PC-3 (cell line): Measurements from ENCODE around the gene TBC1D5. TPM values are rescaled to one million over a fixed set of nuclear protein-coding genes. Genes with fewer than 3 reads are reported as not detected.

ENCODE experiments used
- ATAC-seq: fragments of 200-7000 bp; cut with Tn5 transposase; 2 replicates; pipeline ENCODE4 v1.9.1; 2020; ENCODE audit warnings: mild to moderate bottlenecking, moderate library complexity
- BruUV-seq: library from RNA; stranded (reverse); fragments of 400-500 nt; replicated peaks from 2 replicates; lab custom pipeline; 2021; lab: Mats Ljungman, UMichigan
- CTCF ChIA-PET: fragments of 300-600 bp; sonication (Branson Sonifier 250); formaldehyde crosslinking; loops from one replicate; lab custom pipeline; 2022; ENCODE audit warnings: antibody characterized with exemption; lab: Charles Lee
- POLR2A ChIA-PET: fragments of 300-600 bp; sonication (Branson Sonifier 250); formaldehyde crosslinking; loops from one replicate; lab custom pipeline; 2022; ENCODE audit warnings: antibody characterized with exemption; ENCODE audit not compliant: unreplicated experiment; lab: Charles Lee
- DNase-seq: peaks from one replicate; pipeline ENCODE4 v3.0.0-alpha.2; 2015
- H2AFZ ChIP-seq: fragments of 300-600 bp; sonication (generic); 2 replicates; pipeline ENCODE4 v1.6.0; 2016; ENCODE audit warnings: antibody characterized with exemption, low read length
- H3F3A ChIP-seq: fragments of 300-600 bp; sonication (generic); one replicate; pipeline ENCODE4 v1.6.0; 2017; ENCODE audit warnings: antibody characterized with exemption, low read length, control low read depth, mild to moderate bottlenecking; ENCODE audit not compliant: unreplicated experiment
- H3K27ac ChIP-seq: fragments of 300-600 bp; sonication (generic); 2 replicates; pipeline ENCODE4 v1.5.1; 2016; ENCODE audit warnings: mild to moderate bottlenecking, low read length
- H3K27me3 ChIP-seq: fragments of 300-600 bp; sonication (generic); 2 replicates; pipeline ENCODE4 v1.6.1; 2016; ENCODE audit warnings: low read length, mixed read lengths
- H3K36me3 ChIP-seq: fragments of 300-600 bp; sonication (generic); 2 replicates; pipeline ENCODE4 v1.6.1; 2016; ENCODE audit warnings: low read depth, mixed run types, low read length, mixed read lengths
- H3K4me1 ChIP-seq: fragments of 300-600 bp; sonication (generic); 2 replicates; pipeline ENCODE4 v1.5.1; 2016; ENCODE audit warnings: low read length; ENCODE audit not compliant: insufficient read depth
- H3K4me2 ChIP-seq: fragments of 300-600 bp; sonication (generic); 2 replicates; pipeline ENCODE4 v1.6.0; 2016; ENCODE audit warnings: low read length
- H3K4me3 ChIP-seq: fragments of 300-600 bp; sonication (generic); 2 replicates; pipeline ENCODE4 v1.5.1; 2016; ENCODE audit warnings: mild to moderate bottlenecking, low read length, mixed read lengths
- H3K79me2 ChIP-seq: fragments of 300-600 bp; sonication (generic); 2 replicates; pipeline ENCODE4 v1.6.1; 2017; ENCODE audit warnings: low read length, mixed read lengths
- H3K9ac ChIP-seq: fragments of 300-600 bp; sonication (generic); 2 replicates; pipeline ENCODE4 v1.6.0; 2016; ENCODE audit warnings: mild to moderate bottlenecking, low read length
- H3K9me2 ChIP-seq: fragments of 300-600 bp; sonication (generic); replicated peaks from 2 replicates; pipeline ENCODE4 v1.6.1; 2016; ENCODE audit warnings: mixed run types, low read length, mixed read lengths
- H3K9me3 ChIP-seq: fragments of 300-600 bp; sonication (generic); 2 replicates; pipeline ENCODE4 v1.6.1; 2016; ENCODE audit warnings: low read length, mixed read lengths
- H4K20me1 ChIP-seq: fragments of 300-600 bp; sonication (generic); 2 replicates; pipeline ENCODE4 v1.6.1; 2016; ENCODE audit warnings: low read length, mixed read lengths
- CTCF ChIP-seq: fragments of 300-600 bp; sonication (generic); conservative IDR thresholded peaks from 2 replicates; pipeline ENCODE4 v1.5.1; 2017; ENCODE audit warnings: antibody characterized with exemption, low read depth, mild to moderate bottlenecking, low read length
- EZH2 ChIP-seq: fragments of 300-600 bp; sonication (generic); IDR thresholded peaks from one replicate; pipeline ENCODE4 v1.6.1; 2017; ENCODE audit warnings: antibody characterized with exemption, mild to moderate bottlenecking, low read length; ENCODE audit not compliant: unreplicated experiment
- EZH2phosphoT487 ChIP-seq: fragments of 300-600 bp; sonication (generic); IDR thresholded peaks from 2 replicates; pipeline ENCODE4 v1.6.1; 2018; ENCODE audit warnings: mild to moderate bottlenecking, antibody characterized with exemption, low read length, borderline replicate concordance
- intact Hi-C: fragments of 100-400 bp; cut with micrococcal nuclease; formaldehyde crosslinking; loops from 2 replicates; pipeline ENCODE4 v1.9.0; 2023
- total RNA-seq: library from RNA; depleted of rRNA; stranded (reverse); fragments of >200 nt; gene quantifications from 2 replicates; pipeline ENCODE4 v1.2.3, GENCODE V29; 2014

TBC1D5 gene
- total RNA-seq, 1 experiment from 2014 or later: 54.5 TPM

- DNase-seq (no peak), ATAC-seq (no peak)
- Histone ChIP-seq H3K36me3 (0 out of 2 replicates have a peak, but pooled peaks cover 5% of the 10 kb centered on the region), H3K4me1 (no peaks in the 10 kb centered on the region), H3K4me2 (no peak overlapping the region), H4K20me1 (no peaks in the 10 kb centered on the region), H3K27ac (no peak overlapping the region), H2AFZ (no peak overlapping the region), H3K9me3 (no peaks in the 10 kb centered on the region), H3K27me3 (no peaks in the 10 kb centered on the region), H3K9me2 (no peaks in the 10 kb centered on the region), H3K9ac (no peak overlapping the region), H3K79me2 (no peaks in the 10 kb centered on the region), H3F3A (no peaks in the 10 kb centered on the region), H3K4me3 (no peak overlapping the region)
- ChIA-PET CTCF (no interaction called here), POLR2A (no interaction called here)
- BruUV-seq: no TSS peak
- intact Hi-C loops: no loop called here
- TF ChIP-seq EZH2phosphoT487: no peak
- no peak for TF ChIP-seq EZH2
- no peak for TF ChIP-seq CTCF
Measured at GRCh38 chr3:17590465-17590864, 152.0 kb downstream of the TBC1D5 start.

GRCh38 chr3:17589888-17590287 is 152.5 kb downstream of the TBC1D5 start:
- Histone ChIP-seq H3K9ac (no peak overlapping the region), H4K20me1 (no peaks in the 10 kb centered on the region), H3F3A (no peaks in the 10 kb centered on the region), H3K4me2 (no peak overlapping the region), H3K4me1 (no peaks in the 10 kb centered on the region), H2AFZ (no peak overlapping the region), H3K9me3 (no peaks in the 10 kb centered on the region), H3K4me3 (no peak overlapping the region), H3K9me2 (no peaks in the 10 kb centered on the region), H3K27ac (no peak overlapping the region), H3K36me3 (0 out of 2 replicates have a peak, but pooled peaks cover 5% of the 10 kb centered on the region), H3K79me2 (no peaks in the 10 kb centered on the region), H3K27me3 (no peaks in the 10 kb centered on the region)
- intact Hi-C loops: no loop called here
- BruUV-seq: no TSS peak
- ChIA-PET CTCF (no interaction called here), POLR2A (no interaction called here)
- TF ChIP-seq CTCF: no peak
- no peak for TF ChIP-seq EZH2phosphoT487
- no peak for TF ChIP-seq EZH2
- ATAC-seq (no peak), DNase-seq (no peak)

- Histone ChIP-seq H2AFZ (no peak overlapping the region), H3K9ac (no peak overlapping the region), H4K20me1 (no peaks in the 10 kb centered on the region), H3K9me3 (no peaks in the 10 kb centered on the region), H3F3A (no peaks in the 10 kb centered on the region), H3K27ac (no peak overlapping the region), H3K4me1 (no peaks in the 10 kb centered on the region), H3K4me3 (no peak overlapping the region), H3K4me2 (no peak overlapping the region), H3K27me3 (no peaks in the 10 kb centered on the region), H3K36me3 (0 out of 2 replicates have a peak, but pooled peaks cover 5% of the 10 kb centered on the region), H3K9me2 (no peaks in the 10 kb centered on the region), H3K79me2 (no peaks in the 10 kb centered on the region)
- no TSS peak for BruUV-seq
- TF ChIP-seq EZH2 (no peak), CTCF (no peak), EZH2phosphoT487 (no peak)
- intact Hi-C loops: no loop called here
- CTCF ChIA-PET: no interaction called here
- DNase-seq (no peak), ATAC-seq (no peak)
- POLR2A ChIA-PET: no interaction called here
Measured at GRCh38 chr3:17588422-17588821, 154.0 kb downstream of the TBC1D5 start.
